HG03196 (cell line): ENCODE results near the gene ABHD2.
"Not testable (repeated sequence)": the region's sequence is repeated elsewhere in the genome, so short reads cannot be mapped to it uniquely, and the experiment has no call there.

Source experiments
- ATAC-seq: cut with Tn5 transposase; IDR thresholded peaks from one replicate; pipeline ENCODE4 v1.9.1; 2021; ENCODE audit not compliant: unreplicated experiment

ABHD2 gene

GRCh38 chr15:89119489-89120478 is 31.5 kb downstream of the ABHD2 start:
- ATAC-seq, result no peak

DNA sequence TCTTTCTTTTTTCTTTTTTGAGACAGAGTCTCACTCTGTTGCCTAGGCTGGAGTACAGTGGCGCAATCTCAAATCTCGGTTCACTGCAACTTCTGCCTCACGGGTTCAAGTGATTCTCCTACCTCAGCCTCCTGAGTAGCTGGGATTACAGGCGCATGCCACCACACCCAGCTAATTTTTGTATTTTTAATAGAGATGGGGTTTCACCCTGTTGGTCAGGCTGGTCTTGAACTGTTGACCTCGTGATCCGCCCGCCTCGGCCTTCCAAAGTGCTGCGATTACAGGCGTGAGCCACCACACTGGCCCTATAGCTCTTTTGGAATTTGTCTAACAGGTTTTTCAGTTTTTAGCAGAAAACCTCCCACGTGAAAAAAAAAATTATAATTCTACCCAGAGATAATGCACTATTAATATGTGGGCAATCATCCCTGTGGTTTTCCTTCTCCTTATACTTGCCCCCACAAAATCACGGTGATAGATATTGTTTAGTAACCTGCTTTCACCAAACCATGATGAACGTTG is 32.3 kb downstream of the ABHD2 start:
- not testable (repeated sequence) for ATAC-seq

GRCh38 chr15:89121414-89121813 is 33.2 kb downstream of the ABHD2 start:
- no peak for ATAC-seq

DNA sequence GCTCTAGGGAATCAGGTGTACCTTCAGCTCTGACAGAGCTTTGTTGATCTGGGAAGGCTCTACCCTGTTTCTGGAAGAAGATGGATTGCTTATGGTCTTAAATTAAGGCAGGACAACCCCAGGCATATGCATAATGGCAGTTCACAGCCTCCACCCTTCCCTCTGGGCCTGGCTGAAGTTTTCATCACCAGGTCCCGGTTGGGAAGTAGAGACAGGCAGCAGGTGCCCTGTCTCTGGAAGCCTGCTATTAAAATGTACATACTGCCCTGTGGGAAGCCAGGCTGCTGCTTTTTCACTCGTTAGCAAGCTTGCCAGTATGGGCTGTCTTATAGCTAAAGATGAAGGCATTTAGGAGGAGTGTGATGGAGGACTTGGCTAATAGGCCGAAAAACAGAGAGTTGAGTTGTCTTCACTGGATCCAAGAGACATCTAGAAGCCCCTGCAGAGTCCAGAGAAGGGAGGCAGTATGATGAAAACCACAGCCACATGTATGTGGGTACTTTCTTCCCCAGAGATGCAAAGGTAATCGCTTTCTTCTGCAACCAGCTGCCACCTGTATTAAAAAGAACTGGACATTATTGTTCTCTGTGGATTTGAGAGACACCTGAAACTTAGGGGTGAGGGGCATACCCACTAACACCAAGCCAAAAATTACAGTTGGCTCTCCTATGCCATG is 34.4 kb downstream of the ABHD2 start:
- ATAC-seq, result no peak

DNA sequence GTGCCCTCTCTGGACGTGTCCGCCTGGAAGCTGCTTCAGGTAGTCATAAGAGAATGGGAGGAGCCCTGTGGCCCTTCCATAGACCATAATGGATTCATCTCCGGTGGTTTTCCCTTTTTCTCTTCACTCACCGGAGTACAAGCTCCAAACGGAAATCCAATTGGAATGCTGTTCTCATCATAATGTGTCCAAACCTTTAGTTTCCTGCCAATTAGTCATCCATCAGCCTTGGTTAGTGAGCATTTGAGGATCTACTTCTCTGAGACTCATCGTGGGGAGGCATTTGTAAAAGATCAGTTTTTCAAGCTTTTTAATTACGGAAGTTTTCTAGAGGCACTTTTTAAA is 34.9 kb downstream of the ABHD2 start:
- ATAC-seq, result no peak

DNA sequence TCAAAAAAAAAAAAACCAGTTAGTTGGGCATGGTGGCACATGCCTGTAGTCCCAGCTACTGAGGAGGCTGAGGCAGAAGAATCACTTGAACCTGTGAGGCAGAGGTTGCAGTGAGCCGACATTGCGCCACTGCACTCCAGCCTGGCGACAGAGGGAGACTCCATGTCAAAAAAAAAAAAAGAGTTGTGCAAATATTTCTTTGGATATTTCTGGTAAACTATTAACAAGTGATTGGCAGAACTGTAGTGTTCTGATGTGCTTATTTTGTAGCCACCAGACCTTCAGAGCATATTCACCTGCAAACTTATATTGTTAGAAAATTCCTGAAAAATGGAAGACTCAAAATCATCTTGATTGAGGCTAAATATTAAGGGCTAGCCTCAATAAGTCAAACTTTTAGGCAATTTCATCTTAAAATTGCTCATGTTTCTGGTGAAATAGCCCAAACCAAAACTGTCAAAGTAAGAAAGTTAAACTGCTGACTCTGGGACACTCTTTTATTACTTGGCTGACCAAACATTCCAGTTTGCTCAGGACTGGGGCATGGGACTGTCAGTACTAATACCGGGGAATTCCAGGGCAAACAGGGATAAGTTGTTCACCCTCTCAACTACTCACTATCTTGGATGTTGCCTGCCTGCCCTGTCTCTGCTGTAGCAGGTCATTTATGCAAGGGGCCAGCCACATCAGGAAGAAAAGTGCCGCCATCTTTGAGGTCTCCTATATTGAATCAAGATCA is 37.0 kb downstream of the ABHD2 start:
- no peak for ATAC-seq

- ATAC-seq, result no peak
These were observed 37.8 kb downstream of the ABHD2 start for GRCh38 chr15:89126009-89126408.

GRCh38 chr15:89127054-89127702 is 38.9 kb downstream of the ABHD2 start:
- ATAC-seq, result no peak

DNA sequence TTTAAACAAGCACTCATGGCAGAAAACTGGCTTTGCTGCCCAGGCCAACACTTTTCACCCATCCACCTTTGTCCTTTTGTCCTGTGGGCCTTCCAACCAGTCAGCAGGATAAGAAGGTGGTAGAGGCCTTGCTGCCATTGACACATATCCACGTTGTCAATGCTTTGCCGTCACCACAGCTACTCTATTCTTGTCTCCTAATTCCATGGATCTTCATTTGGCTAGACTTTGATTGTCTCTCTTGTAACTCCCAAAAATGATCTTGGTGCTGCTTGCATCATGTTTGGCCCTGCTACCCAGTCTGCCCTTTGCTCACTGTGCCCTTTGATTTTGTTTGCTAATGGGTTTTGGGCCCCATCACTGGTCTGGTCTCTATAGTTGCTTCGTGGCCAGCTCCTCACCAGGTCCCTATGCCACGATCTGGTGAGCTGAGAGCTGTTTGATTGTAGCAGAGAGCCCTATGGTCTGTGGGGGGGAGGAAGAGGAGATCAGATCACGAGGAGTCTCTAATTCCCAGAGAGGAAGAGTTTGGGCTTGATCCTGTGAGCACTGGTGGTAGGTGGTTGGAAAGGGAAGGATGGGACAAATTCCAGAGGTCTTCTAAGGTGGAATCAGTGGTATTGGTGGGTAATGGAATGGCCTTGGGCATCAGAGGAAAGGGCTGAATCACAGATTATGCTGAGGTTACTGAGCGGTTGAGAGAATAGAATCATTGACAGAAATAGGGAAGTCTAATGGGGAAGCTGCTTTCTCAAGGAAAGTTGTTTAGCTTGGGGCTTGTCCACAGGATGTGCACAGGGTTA is 40.3 kb downstream of the ABHD2 start:
- ATAC-seq, result no peak

GRCh38 chr15:89129123-89129815 is 41.0 kb downstream of the ABHD2 start:
- no peak for ATAC-seq

DNA sequence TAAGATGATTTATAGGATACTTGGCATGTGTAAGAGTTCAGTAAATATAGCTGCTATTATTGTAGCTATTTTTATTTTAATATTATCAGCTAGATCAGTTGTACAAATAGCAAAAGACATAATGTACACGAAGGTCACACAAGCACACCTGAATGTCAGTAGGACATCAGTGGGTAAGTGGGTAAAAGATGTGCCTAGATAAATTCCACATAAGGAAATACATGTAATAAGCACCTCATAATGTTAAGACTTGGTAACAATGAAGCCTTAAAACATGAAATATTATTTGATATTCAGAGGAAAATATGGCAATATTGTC is 41.5 kb downstream of the ABHD2 start:
- no peak for ATAC-seq

DNA sequence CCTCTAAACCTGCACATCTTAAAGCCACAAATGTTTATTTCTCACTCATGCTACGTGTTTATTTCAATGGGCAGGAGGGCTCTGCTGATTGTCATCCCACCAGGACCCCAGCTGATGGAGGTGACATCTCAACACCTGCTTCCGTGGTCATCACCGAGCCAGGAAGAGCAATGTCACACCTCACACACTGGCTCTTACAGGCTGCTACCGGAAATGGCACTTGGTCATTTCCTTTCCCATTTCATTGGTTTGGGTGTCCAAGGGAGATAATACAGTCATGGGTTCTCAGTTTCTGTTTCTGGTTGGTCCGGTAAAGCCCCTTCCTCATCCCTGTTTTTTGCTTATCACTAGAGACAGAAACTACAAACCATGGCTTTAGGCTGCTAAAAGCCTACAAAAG is 41.9 kb downstream of the ABHD2 start:
- peak; percentile 72 for ATAC-seq

DNA sequence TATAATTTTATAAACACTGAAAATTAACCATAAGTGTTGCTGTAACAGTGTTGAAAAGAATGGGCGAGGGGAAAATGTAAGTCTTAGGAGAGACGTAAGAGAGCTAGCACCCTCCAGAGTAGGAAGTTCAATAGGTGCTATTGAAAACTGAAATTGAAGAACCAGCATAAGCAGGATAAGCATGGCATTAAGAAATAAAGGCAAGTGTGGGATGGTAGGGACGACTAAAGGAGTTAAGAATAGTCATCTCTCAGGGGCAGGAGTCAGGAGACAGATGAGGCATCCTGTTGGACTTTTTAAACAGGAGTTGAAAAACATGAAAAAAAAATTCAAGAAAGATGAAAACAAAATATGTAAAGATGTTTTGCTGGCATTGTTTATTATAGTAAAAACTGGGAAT is 43.5 kb downstream of the ABHD2 start:
- ATAC-seq, result no peak

GRCh38 chr15:89132611-89133507 is 44.6 kb downstream of the ABHD2 start:
- no peak for ATAC-seq

DNA sequence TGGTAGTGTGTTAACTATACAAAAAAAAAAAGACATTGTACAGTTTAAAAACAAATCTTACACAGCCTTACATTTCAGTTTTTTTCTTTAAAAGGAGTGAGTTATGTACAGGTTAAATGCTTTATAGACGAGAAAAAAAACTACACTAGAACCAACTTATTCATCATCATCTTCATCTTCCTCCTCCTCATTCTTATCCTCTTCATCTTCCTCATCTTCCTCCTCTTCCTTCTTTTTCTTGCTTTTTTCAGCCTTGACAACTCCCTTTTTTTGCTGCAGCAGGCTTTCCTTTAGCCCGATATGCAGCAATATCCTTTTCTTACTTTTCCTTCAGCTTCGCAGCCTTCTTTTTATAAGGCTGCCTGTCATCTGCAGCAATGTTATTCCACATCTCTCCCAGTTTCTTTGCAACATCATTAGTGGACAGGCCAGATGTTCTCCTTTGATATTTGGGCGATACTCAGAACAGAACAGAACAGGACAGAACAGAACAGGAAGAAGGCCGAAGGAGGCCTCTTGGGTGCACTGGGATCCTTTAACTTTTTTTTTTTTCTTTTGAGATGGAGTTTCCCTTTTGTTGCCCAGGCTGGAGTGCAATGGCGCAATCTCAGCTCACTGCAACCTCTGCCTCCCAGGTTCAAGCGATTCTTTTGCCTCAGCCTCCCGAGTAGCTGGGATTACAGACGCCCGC is 47.3 kb downstream of the ABHD2 start:
- ATAC-seq, result not testable (repeated sequence)

- no peak for ATAC-seq
These were observed 48.0 kb downstream of the ABHD2 start for GRCh38 chr15:89136078-89136806.
